ENCODE data around the gene COL16A1. TPM values are rescaled to one million over a fixed set of nuclear protein-coding genes. Genes with fewer than 3 reads are reported as not detected.

Gene COL16A1
- total and polyA plus RNA-seq, 4 donors = 0.43 to 3.8 (median 2.3) TPM

DNA sequence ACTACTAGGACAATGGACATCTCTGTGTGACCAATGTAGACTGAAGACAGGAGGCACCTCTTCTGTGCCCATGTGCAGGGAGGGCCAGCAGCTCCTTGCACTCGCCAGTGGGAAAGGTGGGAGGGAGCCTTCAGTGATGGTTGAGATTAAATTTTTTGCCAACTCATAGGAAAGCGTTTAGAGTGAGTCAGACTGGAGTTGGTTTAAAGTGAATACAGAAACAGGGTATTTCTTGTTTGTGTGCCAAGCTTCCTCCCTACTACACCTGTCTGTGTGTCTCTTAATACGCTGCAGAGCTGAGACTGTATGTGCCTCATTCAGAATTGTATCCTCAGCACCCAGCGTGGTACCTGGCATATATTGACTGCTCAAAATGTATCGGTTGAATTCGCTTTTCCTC, 13.5 kb upstream of the COL16A1 start:
- Histone ChIP-seq H3K27me3 (ENCODE audit: control insufficient read depth in 4 of 4, insufficient read depth in 4 of 4, low read length in 3 of 4) (peaks cover 0 to 3% (median 0%) of the 10 kb centered on the region in 4 donors), H3K27ac (ENCODE audit: low read depth in 1 of 2, low read length in 2 of 2) (no peak overlapping the region), H3K9ac (ENCODE audit: low read depth in 1 of 2, low read length in 2 of 2) (no peak overlapping the region), H3K9me3 (ENCODE audit: control insufficient read depth in 4 of 4, low read length in 3 of 4) (no peaks in the 10 kb centered on the region), H3K4me3 (ENCODE audit: low read depth in 1 of 3, low read length in 3 of 3) (no peak overlapping the region), H3K36me3 (ENCODE audit: control insufficient read depth in 4 of 4, insufficient read depth in 3 of 4, low read depth in 1 of 4, low read length in 3 of 4) (no peaks in the 10 kb centered on the region), H3K4me1 (ENCODE audit: control insufficient read depth in 4 of 4, insufficient read depth in 4 of 4, low read length in 3 of 4) (peaks cover 0 to 10% (median 6%) of the 10 kb centered on the region in 4 donors)
- TF ChIP-seq YY1 (IDR thresholded peaks at IDR 0.05) (no peak), RAD21 (IDR thresholded peaks at IDR 0.05) (no peak), RXRA (IDR thresholded peaks at IDR 0.05) (no peak), JUND (IDR thresholded peaks at IDR 0.05) (no peak), GABPA (IDR thresholded peaks at IDR 0.05 in 1 of 2, conservative IDR thresholded peaks at IDR 0.05 in 1 of 2) (no peak), EGR1 (IDR thresholded peaks at IDR 0.05; ENCODE audit: low read depth in 2 of 2) (no peak), HNF4A (conservative IDR thresholded peaks at IDR 0.05) (no peak), TAF1 (conservative IDR thresholded peaks at IDR 0.05) (no peak), HNF4G (IDR thresholded peaks at IDR 0.05) (no peak)
- TF ChIP-seq, protein P1, sequence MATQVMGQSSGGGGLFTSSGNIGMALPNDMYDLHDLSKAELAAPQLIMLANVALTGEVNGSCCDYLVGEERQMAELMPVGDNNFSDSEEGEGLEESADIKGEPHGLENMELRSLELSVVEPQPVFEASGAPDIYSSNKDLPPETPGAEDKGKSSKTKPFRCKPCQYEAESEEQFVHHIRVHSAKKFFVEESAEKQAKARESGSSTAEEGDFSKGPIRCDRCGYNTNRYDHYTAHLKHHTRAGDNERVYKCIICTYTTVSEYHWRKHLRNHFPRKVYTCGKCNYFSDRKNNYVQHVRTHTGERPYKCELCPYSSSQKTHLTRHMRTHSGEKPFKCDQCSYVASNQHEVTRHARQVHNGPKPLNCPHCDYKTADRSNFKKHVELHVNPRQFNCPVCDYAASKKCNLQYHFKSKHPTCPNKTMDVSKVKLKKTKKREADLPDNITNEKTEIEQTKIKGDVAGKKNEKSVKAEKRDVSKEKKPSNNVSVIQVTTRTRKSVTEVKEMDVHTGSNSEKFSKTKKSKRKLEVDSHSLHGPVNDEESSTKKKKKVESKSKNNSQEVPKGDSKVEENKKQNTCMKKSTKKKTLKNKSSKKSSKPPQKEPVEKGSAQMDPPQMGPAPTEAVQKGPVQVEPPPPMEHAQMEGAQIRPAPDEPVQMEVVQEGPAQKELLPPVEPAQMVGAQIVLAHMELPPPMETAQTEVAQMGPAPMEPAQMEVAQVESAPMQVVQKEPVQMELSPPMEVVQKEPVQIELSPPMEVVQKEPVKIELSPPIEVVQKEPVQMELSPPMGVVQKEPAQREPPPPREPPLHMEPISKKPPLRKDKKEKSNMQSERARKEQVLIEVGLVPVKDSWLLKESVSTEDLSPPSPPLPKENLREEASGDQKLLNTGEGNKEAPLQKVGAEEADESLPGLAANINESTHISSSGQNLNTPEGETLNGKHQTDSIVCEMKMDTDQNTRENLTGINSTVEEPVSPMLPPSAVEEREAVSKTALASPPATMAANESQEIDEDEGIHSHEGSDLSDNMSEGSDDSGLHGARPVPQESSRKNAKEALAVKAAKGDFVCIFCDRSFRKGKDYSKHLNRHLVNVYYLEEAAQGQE (IDR thresholded peaks at IDR 0.05) = no peak
- TF ChIP-seq, protein P2, sequence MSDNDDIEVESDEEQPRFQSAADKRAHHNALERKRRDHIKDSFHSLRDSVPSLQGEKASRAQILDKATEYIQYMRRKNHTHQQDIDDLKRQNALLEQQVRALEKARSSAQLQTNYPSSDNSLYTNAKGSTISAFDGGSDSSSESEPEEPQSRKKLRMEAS (IDR thresholded peaks at IDR 0.05) = no peak
- TF ChIP-seq, protein P3, sequence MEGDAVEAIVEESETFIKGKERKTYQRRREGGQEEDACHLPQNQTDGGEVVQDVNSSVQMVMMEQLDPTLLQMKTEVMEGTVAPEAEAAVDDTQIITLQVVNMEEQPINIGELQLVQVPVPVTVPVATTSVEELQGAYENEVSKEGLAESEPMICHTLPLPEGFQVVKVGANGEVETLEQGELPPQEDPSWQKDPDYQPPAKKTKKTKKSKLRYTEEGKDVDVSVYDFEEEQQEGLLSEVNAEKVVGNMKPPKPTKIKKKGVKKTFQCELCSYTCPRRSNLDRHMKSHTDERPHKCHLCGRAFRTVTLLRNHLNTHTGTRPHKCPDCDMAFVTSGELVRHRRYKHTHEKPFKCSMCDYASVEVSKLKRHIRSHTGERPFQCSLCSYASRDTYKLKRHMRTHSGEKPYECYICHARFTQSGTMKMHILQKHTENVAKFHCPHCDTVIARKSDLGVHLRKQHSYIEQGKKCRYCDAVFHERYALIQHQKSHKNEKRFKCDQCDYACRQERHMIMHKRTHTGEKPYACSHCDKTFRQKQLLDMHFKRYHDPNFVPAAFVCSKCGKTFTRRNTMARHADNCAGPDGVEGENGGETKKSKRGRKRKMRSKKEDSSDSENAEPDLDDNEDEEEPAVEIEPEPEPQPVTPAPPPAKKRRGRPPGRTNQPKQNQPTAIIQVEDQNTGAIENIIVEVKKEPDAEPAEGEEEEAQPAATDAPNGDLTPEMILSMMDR (IDR thresholded peaks at IDR 0.05; ENCODE audit: low read depth, low read length, missing input control) = no peak
- DNase-seq (ENCODE audit: low spot score) = no peak
- 87% methylated on average over 6 of the region's 6 CpGs for WGBS

DNA sequence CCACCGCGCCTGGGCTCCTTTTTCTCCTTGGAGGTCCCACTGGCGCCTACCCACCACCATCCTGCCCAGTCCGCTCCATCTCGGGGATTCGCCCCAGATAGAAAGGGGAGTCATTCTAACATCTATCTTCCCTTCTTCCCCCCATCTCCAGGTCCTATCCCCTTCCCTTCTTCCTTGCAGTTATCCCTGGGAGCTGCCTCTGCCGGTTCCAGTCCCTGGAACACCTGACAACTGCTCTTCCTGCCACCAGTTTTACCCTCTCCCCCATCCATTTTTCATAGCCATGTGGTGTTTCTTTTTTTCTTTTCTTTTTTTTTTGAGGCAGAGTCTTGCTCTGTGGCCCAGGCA, 12.0 kb upstream of the COL16A1 start:
- DNase-seq (ENCODE audit: low spot score) = no peak
- TF ChIP-seq, protein P4, sequence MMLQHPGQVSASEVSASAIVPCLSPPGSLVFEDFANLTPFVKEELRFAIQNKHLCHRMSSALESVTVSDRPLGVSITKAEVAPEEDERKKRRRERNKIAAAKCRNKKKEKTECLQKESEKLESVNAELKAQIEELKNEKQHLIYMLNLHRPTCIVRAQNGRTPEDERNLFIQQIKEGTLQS (IDR thresholded peaks at IDR 0.05) = no peak
- TF ChIP-seq NR2F2 (IDR thresholded peaks at IDR 0.05) (no peak), RAD21 (IDR thresholded peaks at IDR 0.05) (no peak), EGR1 (IDR thresholded peaks at IDR 0.05; ENCODE audit: low read depth in 2 of 2) (no peak), RXRA (IDR thresholded peaks at IDR 0.05) (no peak), FOXA2 (IDR thresholded peaks at IDR 0.05) (no peak)
- TF ChIP-seq, protein P3 (IDR thresholded peaks at IDR 0.05; ENCODE audit: low read depth, low read length, missing input control) = no peak
- Histone ChIP-seq H3K4me3 (ENCODE audit: low read depth in 1 of 3, low read length in 3 of 3) (no peak overlapping the region), H3K9ac (ENCODE audit: low read depth in 1 of 2, low read length in 2 of 2) (no peak overlapping the region), H3K27me3 (ENCODE audit: control insufficient read depth in 4 of 4, insufficient read depth in 4 of 4, low read length in 3 of 4) (no peaks in the 10 kb centered on the region), H3K9me3 (ENCODE audit: control insufficient read depth in 4 of 4, low read length in 3 of 4) (no peaks in the 10 kb centered on the region), H3K4me1 (ENCODE audit: control insufficient read depth in 4 of 4, insufficient read depth in 4 of 4, low read length in 3 of 4) (peaks cover 0 to 10% (median 6%) of the 10 kb centered on the region in 4 donors), H3K27ac (ENCODE audit: low read depth in 1 of 2, low read length in 2 of 2) (no peak overlapping the region), H3K36me3 (ENCODE audit: control insufficient read depth in 4 of 4, insufficient read depth in 3 of 4, low read depth in 1 of 4, low read length in 3 of 4) (no peaks in the 10 kb centered on the region)
- 10% methylated on average over 7 of the region's 7 CpGs for WGBS

All from liver (tissue), 9 donors.